Right lung (tissue), 5 donors: ENCODE data around the gene SPINT1. TPM values are rescaled to one million over a fixed set of nuclear protein-coding genes. Genes with fewer than 3 reads are reported as not detected.

Experiments used
- polyA plus RNA-seq, 5 donors: library from polyadenylated mRNA; unstranded; fragments of 120-200 nt; gene quantifications; one replicate each; pipeline versions ENCODE4 v1.2.1 to v1.2.3, GENCODE V29; 2013; ENCODE audit warnings: inconsistent platforms in 1 of 5, low replicate concordance in 1 of 5; ENCODE audit not compliant: insufficient read length in 5 of 5, insufficient read depth in 1 of 5

SPINT1 gene
- polyA plus RNA-seq, 5 donors, result 46.0 to 68.7 (median 58.4) TPM

Other genes with a start within 250 kb of the SPINT1 start
- 10 to 100 TPM in 4 of 5 donors, 1 to 10 TPM in 1; 9.3 to 43.3 (median 19.7) TPM for gene KNL1, start 249.8 kb upstream of the SPINT1 start, polyA plus RNA-seq
- 10 to 100 TPM in 3 of 5 donors, 1 to 10 TPM in 2; 9.2 to 18.5 (median 12.2) TPM for gene RAD51, start 148.9 kb upstream of the SPINT1 start, polyA plus RNA-seq
- gene RMDN3, start 88.8 kb upstream of the SPINT1 start, polyA plus RNA-seq, result 10 to 100 TPM; 28.9 to 39.0 (median 31.4) TPM
- 10 to 100 TPM; 11.5 to 18.8 (median 13.8) TPM for gene GCHFR, start 80.0 kb upstream of the SPINT1 start, polyA plus RNA-seq
- gene C15orf62, start 74.1 kb upstream of the SPINT1 start, polyA plus RNA-seq, result 1 to 10 TPM; 2.6 to 4.6 (median 3.8) TPM
- 10 to 100 TPM; 26.2 to 32.5 (median 31.9) TPM for gene ZFYVE19, start 37.0 kb upstream of the SPINT1 start, polyA plus RNA-seq
- gene DNAJC17, start 36.6 kb upstream of the SPINT1 start, polyA plus RNA-seq, result 10 to 100 TPM; 37.2 to 44.9 (median 41.9) TPM
- gene PPP1R14D, start 15.3 kb upstream of the SPINT1 start, polyA plus RNA-seq, result under 1 TPM; 0.23 to 0.49 (median 0.37) TPM
- under 1 TPM; 0.36 to 0.60 (median 0.51) TPM for gene RHOV, start 30.2 kb downstream of the SPINT1 start, polyA plus RNA-seq
- 10 to 100 TPM in 3 of 5 donors, 1 to 10 TPM in 2; 9.2 to 14.5 (median 10.2) TPM for gene VPS18, start 50.4 kb downstream of the SPINT1 start, polyA plus RNA-seq
- gene DLL4, start 85.3 kb downstream of the SPINT1 start, polyA plus RNA-seq, result 10 to 100 TPM; 12.7 to 24.7 (median 19.7) TPM
- gene CHAC1, start 109.4 kb downstream of the SPINT1 start, polyA plus RNA-seq, result 1 to 10 TPM in 4 of 5 donors, under 1 TPM in 1; 0.73 to 1.5 (median 1.1) TPM